Middle frontal gyrus (tissue), 1 donor: ENCODE results near the gene PDE4B.

Experiments
- DNase-seq: peaks from one replicate; pipeline ENCODE4 v3.0.0-alpha.2; 2015; ENCODE audit warnings: low spot score; ENCODE audit errors: extremely low spot score

PDE4B gene

GRCh38 chr1:66176012-66176715, 383.5 kb downstream of the PDE4B start:
- DNase-seq, result no peak

GRCh38 chr1:66176832-66177231, 384.1 kb downstream of the PDE4B start:
- DNase-seq, result no peak

GRCh38 chr1:66177510-66177909, 384.8 kb downstream of the PDE4B start:
- no peak for DNase-seq

GRCh38 chr1:66182026-66182425, 389.3 kb downstream of the PDE4B start:
- DNase-seq, result no peak

GRCh38 chr1:66182551-66183178, 390.0 kb downstream of the PDE4B start:
- DNase-seq, result no peak

- DNase-seq, result no peak
Measured at GRCh38 chr1:66183400-66183799, 390.7 kb downstream of the PDE4B start.

GRCh38 chr1:66197120-66197519, 404.4 kb downstream of the PDE4B start:
- DNase-seq, result no peak

GRCh38 chr1:66197785-66198184, 405.1 kb downstream of the PDE4B start:
- peak; percentile 56 for DNase-seq

GRCh38 chr1:66206563-66207144, 414.0 kb downstream of the PDE4B start:
- DNase-seq, result no peak

GRCh38 chr1:66207484-66207883, 414.8 kb downstream of the PDE4B start:
- DNase-seq, result peak; percentile 56

GRCh38 chr1:66208632-66209031, 415.9 kb downstream of the PDE4B start:
- no peak for DNase-seq

- no peak for DNase-seq
Measured at GRCh38 chr1:66210635-66211244, 418.0 kb downstream of the PDE4B start.

- no peak for DNase-seq
Measured at GRCh38 chr1:66211521-66211920, 418.8 kb downstream of the PDE4B start.

GRCh38 chr1:66213491-66213890, 420.8 kb downstream of the PDE4B start:
- DNase-seq, result no peak

GRCh38 chr1:66214901-66215300, 422.2 kb downstream of the PDE4B start:
- no peak for DNase-seq

GRCh38 chr1:66217021-66217420, 424.3 kb downstream of the PDE4B start:
- no peak for DNase-seq

GRCh38 chr1:66217561-66217960, 424.9 kb downstream of the PDE4B start:
- DNase-seq, result no peak

- no peak for DNase-seq
Measured at GRCh38 chr1:66220477-66220876, 427.8 kb downstream of the PDE4B start.

- no peak for DNase-seq
Measured at GRCh38 chr1:66223681-66224080, 431.0 kb downstream of the PDE4B start.

- no peak for DNase-seq
Measured at GRCh38 chr1:66226985-66227384, 434.3 kb downstream of the PDE4B start.

GRCh38 chr1:66227966-66228365, 435.3 kb downstream of the PDE4B start:
- no peak for DNase-seq

- no peak for DNase-seq
Measured at GRCh38 chr1:66231217-66231616, 438.5 kb downstream of the PDE4B start.
